Measurements from ENCODE around the gene PABPN1.

DNA sequence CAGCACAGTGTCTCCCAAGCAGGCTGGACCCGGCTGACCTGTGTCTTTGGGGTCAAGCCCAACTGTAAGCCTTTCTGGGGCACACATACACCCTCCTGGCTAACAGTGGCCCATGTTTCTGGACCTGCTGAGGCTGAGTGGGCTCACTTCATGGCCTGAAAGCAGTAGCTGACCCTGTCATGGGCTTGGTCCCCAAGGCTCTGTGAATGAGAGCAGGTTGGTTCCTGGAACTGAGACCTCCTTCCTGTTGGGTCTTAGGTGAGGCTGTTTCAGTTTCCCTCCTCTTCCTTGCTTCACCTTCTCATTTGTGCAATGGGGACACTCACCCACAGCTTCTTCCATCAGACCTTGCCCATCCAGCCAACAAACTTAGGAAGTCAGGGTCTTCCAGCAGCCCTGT, 50.6 kb downstream of the PABPN1 start:
- TF ChIP-seq TFE3 (CRISPR knock-in tag; IDR thresholded peaks at IDR 0.05) (no peak), KDM6A (CRISPR knock-in tag; IDR thresholded peaks at IDR 0.05; ENCODE audit: low read depth) (no peak)
- TF ChIP-seq, protein P1, sequence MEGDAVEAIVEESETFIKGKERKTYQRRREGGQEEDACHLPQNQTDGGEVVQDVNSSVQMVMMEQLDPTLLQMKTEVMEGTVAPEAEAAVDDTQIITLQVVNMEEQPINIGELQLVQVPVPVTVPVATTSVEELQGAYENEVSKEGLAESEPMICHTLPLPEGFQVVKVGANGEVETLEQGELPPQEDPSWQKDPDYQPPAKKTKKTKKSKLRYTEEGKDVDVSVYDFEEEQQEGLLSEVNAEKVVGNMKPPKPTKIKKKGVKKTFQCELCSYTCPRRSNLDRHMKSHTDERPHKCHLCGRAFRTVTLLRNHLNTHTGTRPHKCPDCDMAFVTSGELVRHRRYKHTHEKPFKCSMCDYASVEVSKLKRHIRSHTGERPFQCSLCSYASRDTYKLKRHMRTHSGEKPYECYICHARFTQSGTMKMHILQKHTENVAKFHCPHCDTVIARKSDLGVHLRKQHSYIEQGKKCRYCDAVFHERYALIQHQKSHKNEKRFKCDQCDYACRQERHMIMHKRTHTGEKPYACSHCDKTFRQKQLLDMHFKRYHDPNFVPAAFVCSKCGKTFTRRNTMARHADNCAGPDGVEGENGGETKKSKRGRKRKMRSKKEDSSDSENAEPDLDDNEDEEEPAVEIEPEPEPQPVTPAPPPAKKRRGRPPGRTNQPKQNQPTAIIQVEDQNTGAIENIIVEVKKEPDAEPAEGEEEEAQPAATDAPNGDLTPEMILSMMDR (CRISPR knock-in tag; IDR thresholded peaks at IDR 0.05), result no peak
